NCI-H524 (cell line): ENCODE results near the gene DDAH1.
A peak's percentile ranks its signal among the peaks of the same experiment; 100 is the strongest.
"Not testable (repeated sequence)": the region's sequence is repeated elsewhere in the genome, so short reads cannot be mapped to it uniquely, and the experiment has no call there.

Experiments
- DNase-seq, 2 experiments: peaks; one replicate each; lab custom pipeline; 2025; lab: John Stamatoyannopoulos, UW

Gene DDAH1

GRCh38 chr1:85465099-85465785 lies at the start of gene DDAH1:
Gene DDAH1, minus strand, starts transcription at chr1:85465159. Its CDS starts 114 bp downstream, at chr1:85465045.
- DNase-seq, result peak; percentile 36 to 71

GRCh38 chr1:85513998-85514397 lies 49.0 kb upstream of the DDAH1 start:
- DNase-seq, result not testable (repeated sequence)

- no peak for DNase-seq
These were observed 39.5 kb upstream of the DDAH1 start for GRCh38 chr1:85504417-85504816.

GRCh38 chr1:85502625-85503083 lies 37.7 kb upstream of the DDAH1 start:
- DNase-seq, result peak; percentile 18 to 51

GRCh38 chr1:85502171-85502570 lies 37.2 kb upstream of the DDAH1 start:
- no peak for DNase-seq

- DNase-seq, result no peak
These were observed 36.5 kb upstream of the DDAH1 start for GRCh38 chr1:85501355-85501898.

GRCh38 chr1:85496941-85497582 lies 32.1 kb upstream of the DDAH1 start:
- no peak for DNase-seq

- DNase-seq, result peak; percentile 40 to 79
These were observed 30.6 kb upstream of the DDAH1 start for GRCh38 chr1:85495556-85495955.

- DNase-seq, result no peak
These were observed 29.9 kb upstream of the DDAH1 start for GRCh38 chr1:85494904-85495266.

- DNase-seq, result peak; percentile 25 to 80
These were observed 29.3 kb upstream of the DDAH1 start for GRCh38 chr1:85494074-85494903.

GRCh38 chr1:85490270-85490985 lies 25.5 kb upstream of the DDAH1 start:
- no peak for DNase-seq

GRCh38 chr1:85488126-85488525 lies 23.2 kb upstream of the DDAH1 start:
- no peak for DNase-seq

- DNase-seq, result no peak
These were observed 20.6 kb upstream of the DDAH1 start for GRCh38 chr1:85485516-85485915.

GRCh38 chr1:85484716-85485115 lies 19.8 kb upstream of the DDAH1 start:
- DNase-seq, result no peak

GRCh38 chr1:85484264-85484663 lies 19.3 kb upstream of the DDAH1 start:
- DNase-seq, result no peak

- DNase-seq, result no peak
These were observed 16.7 kb upstream of the DDAH1 start for GRCh38 chr1:85481688-85482087.

- no peak for DNase-seq
These were observed 15.6 kb upstream of the DDAH1 start for GRCh38 chr1:85480566-85480965.

GRCh38 chr1:85479491-85479890 lies 14.5 kb upstream of the DDAH1 start:
- DNase-seq, result peak in 1 of 2 experiments; percentile 7

GRCh38 chr1:85478366-85478765 lies 13.4 kb upstream of the DDAH1 start:
- DNase-seq, result no peak

GRCh38 chr1:85475055-85475454 lies 10.1 kb upstream of the DDAH1 start:
- DNase-seq, result no peak

- no peak for DNase-seq
These were observed 8.4 kb upstream of the DDAH1 start for GRCh38 chr1:85473390-85473789.

GRCh38 chr1:85471558-85471957 lies 6.6 kb upstream of the DDAH1 start:
- DNase-seq, result no peak
